ENCODE measurements around the gene FAM53B.

DNA sequence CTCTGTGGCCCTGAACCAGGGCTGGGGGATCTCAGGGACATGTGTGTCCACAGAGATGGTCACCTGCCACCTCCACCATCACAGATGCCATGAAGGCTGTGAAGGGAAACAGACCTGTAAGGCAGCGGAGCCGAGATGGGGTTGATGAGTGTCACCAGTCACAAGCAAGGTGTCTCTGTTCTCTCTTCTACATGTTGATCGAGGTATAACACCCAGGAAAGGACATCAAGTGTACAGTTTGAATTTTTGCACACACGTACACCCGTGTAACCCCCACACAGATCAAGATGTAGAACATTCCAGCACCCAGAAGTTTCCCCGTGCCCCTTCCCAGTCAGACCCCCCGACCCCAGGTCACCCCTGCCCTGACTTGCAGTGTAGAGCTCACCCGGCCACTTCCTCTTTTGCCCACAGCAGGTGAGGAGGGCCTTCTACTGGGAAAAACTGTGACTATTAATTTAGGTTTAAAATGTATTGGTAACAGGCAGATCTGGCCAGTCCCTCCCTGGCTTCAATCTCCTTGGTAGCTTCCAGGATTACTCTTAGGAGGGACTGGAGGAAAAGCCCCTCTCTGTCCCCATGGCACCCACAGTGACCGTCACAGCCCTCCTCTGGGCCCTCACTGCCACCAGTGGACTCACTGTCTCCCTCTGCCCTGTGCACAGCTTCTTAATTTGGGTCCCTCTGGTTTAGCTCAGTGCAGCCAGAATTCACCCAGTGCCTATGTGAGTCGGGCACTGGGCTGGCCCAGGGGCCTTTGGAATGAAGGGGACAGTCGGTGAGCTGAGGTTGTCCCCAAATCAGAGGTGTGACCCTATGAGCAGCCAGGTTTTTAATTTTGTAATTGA lies 174.3 kb downstream of the FAM53B start:
- TF ChIP-seq, protein P1, sequence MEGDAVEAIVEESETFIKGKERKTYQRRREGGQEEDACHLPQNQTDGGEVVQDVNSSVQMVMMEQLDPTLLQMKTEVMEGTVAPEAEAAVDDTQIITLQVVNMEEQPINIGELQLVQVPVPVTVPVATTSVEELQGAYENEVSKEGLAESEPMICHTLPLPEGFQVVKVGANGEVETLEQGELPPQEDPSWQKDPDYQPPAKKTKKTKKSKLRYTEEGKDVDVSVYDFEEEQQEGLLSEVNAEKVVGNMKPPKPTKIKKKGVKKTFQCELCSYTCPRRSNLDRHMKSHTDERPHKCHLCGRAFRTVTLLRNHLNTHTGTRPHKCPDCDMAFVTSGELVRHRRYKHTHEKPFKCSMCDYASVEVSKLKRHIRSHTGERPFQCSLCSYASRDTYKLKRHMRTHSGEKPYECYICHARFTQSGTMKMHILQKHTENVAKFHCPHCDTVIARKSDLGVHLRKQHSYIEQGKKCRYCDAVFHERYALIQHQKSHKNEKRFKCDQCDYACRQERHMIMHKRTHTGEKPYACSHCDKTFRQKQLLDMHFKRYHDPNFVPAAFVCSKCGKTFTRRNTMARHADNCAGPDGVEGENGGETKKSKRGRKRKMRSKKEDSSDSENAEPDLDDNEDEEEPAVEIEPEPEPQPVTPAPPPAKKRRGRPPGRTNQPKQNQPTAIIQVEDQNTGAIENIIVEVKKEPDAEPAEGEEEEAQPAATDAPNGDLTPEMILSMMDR (conservative IDR thresholded peaks at IDR 0.05): no peak
- TF ChIP-seq EZH2 (IDR thresholded peaks at IDR 0.05; ENCODE audit: low read depth): no peak
